Loucy (cell line): ENCODE data around the gene HOTAIR.

Experiments used
- H2AFZ ChIP-seq: fragments of 200-600 bp; sonication (generic); 2 replicates; pipeline ENCODE4 v1.6.0; 2016; ENCODE audit warnings: antibody characterized with exemption, mild to moderate bottlenecking, low read length, moderate library complexity
- H3F3A ChIP-seq: fragments of 200-600 bp; 2 replicates; pipeline ENCODE4 v1.6.0; 2016; ENCODE audit warnings: antibody characterized with exemption, low read depth, mild to moderate bottlenecking
- H3K27me3 ChIP-seq: fragments of 200-600 bp; sonication (generic); 2 replicates; pipeline ENCODE4 v1.6.1; 2014; ENCODE audit warnings: low read length, mild to moderate bottlenecking; ENCODE audit not compliant: insufficient read depth, poor library complexity, severe bottlenecking
- H3K36me3 ChIP-seq: fragments of 200-600 bp; sonication (generic); 2 replicates; pipeline ENCODE4 v1.6.1; 2016; ENCODE audit warnings: low read length; ENCODE audit not compliant: insufficient read depth
- H3K4me1 ChIP-seq: fragments of 200-600 bp; sonication (generic); 2 replicates; pipeline ENCODE4 v1.5.1; 2014; ENCODE audit warnings: low read length, mild to moderate bottlenecking; ENCODE audit not compliant: insufficient read depth, poor library complexity, severe bottlenecking
- H3K4me2 ChIP-seq: fragments of 200-600 bp; sonication (generic); 2 replicates; pipeline ENCODE4 v1.6.0; 2014; ENCODE audit warnings: antibody characterized with exemption, low read length, low read depth, mild to moderate bottlenecking; ENCODE audit not compliant: poor library complexity, severe bottlenecking
- H3K4me3 ChIP-seq: fragments of 200-600 bp; sonication (generic); 2 replicates; pipeline ENCODE4 v1.5.1; 2014; ENCODE audit warnings: low read length, mild to moderate bottlenecking, mixed read lengths; ENCODE audit not compliant: poor library complexity, severe bottlenecking
- H3K79me2 ChIP-seq: fragments of 200-600 bp; sonication (generic); 2 replicates; pipeline ENCODE4 v1.6.1; 2014; ENCODE audit warnings: low read length; ENCODE audit not compliant: insufficient read depth
- H3K9ac ChIP-seq: fragments of 200-600 bp; sonication (generic); 2 replicates; pipeline ENCODE4 v1.6.0; 2014; ENCODE audit warnings: mild to moderate bottlenecking, low read depth, low read length, moderate library complexity; ENCODE audit not compliant: poor library complexity, severe bottlenecking
- H3K9me2 ChIP-seq: fragments of 200-600 bp; sonication (generic); replicated peaks from 2 replicates; pipeline ENCODE4 v1.6.1; 2016; ENCODE audit warnings: low read depth, low read length, mixed read lengths
- H3K9me3 ChIP-seq: fragments of 200-600 bp; sonication (generic); 2 replicates; pipeline ENCODE4 v1.6.1; 2014; ENCODE audit warnings: mild to moderate bottlenecking, antibody characterized with exemption, low read length, low read depth; ENCODE audit not compliant: insufficient read depth
- H4K20me1 ChIP-seq: fragments of 200-600 bp; sonication (generic); 2 replicates; pipeline ENCODE4 v1.6.0; 2014; ENCODE audit warnings: antibody characterized with exemption, low read length, mild to moderate bottlenecking; ENCODE audit not compliant: insufficient read depth, poor library complexity, severe bottlenecking
- CTCF ChIP-seq: fragments of 200-600 bp; sonication (generic); conservative IDR thresholded peaks from 2 replicates; pipeline ENCODE4 v1.5.1; 2014; ENCODE audit warnings: mild to moderate bottlenecking, antibody characterized with exemption, low read length
- EZH2phosphoT487 ChIP-seq: fragments of 200-600 bp; IDR thresholded peaks from 2 replicates; pipeline ENCODE4 v1.6.1; 2018; ENCODE audit warnings: antibody characterized with exemption, mild to moderate bottlenecking, moderate library complexity, borderline replicate concordance

The HOTAIR gene

GRCh38 chr12:53931844-53932581 lies 42.7 kb downstream of the HOTAIR start:
- H3K4me1 ChIP-seq, result no peaks in the 10 kb centered on the region
- H3K79me2 ChIP-seq, result no peaks in the 10 kb centered on the region
- no peak overlapping the region for H3K4me2 ChIP-seq

GRCh38 chr12:53930591-53931255 lies 44.0 kb downstream of the HOTAIR start:
- H3K4me3 ChIP-seq, result no peak overlapping the region
- H2AFZ ChIP-seq, result no peak overlapping the region
- TF ChIP-seq CTCF (no peak), EZH2phosphoT487 (no peak)
- no peaks in the 10 kb centered on the region for H3K36me3 ChIP-seq
- no peaks in the 10 kb centered on the region for H4K20me1 ChIP-seq
- H3K9me2 ChIP-seq, result no peaks in the 10 kb centered on the region
- H3F3A ChIP-seq, result no peaks in the 10 kb centered on the region
- no peaks in the 10 kb centered on the region for H3K79me2 ChIP-seq
- peaks cover 8% of the 10 kb centered on the region for H3K27me3 ChIP-seq
- H3K9me3 ChIP-seq, result no peaks in the 10 kb centered on the region
- no peaks in the 10 kb centered on the region for H3K4me1 ChIP-seq
- H3K4me2 ChIP-seq, result no peak overlapping the region
- H3K9ac ChIP-seq, result no peak overlapping the region

More at GRCh38 chr12:53931844-53932581, 42.7 kb downstream of the HOTAIR start:
- H3K9me2 ChIP-seq, result no peaks in the 10 kb centered on the region
- H3K9me3 ChIP-seq, result no peaks in the 10 kb centered on the region
- H3F3A ChIP-seq, result no peaks in the 10 kb centered on the region
- H3K36me3 ChIP-seq, result no peaks in the 10 kb centered on the region
- no peak overlapping the region for H3K9ac ChIP-seq
- peaks cover 8% of the 10 kb centered on the region for H3K27me3 ChIP-seq
- no peak overlapping the region for H3K4me3 ChIP-seq
- no peaks in the 10 kb centered on the region for H4K20me1 ChIP-seq
- H2AFZ ChIP-seq, result no peak overlapping the region
- TF ChIP-seq CTCF, result no peak
- no peak for TF ChIP-seq EZH2phosphoT487

- no peak for TF ChIP-seq EZH2phosphoT487
- no peak for TF ChIP-seq CTCF
- Histone ChIP-seq H3K79me2 (no peaks in the 10 kb centered on the region), H4K20me1 (no peaks in the 10 kb centered on the region), H2AFZ (no peak overlapping the region), H3K4me2 (no peak overlapping the region), H3K9ac (no peak overlapping the region), H3K27me3 (peaks cover 8% of the 10 kb centered on the region), H3K36me3 (no peaks in the 10 kb centered on the region), H3K9me2 (no peaks in the 10 kb centered on the region), H3K9me3 (no peaks in the 10 kb centered on the region), H3K4me3 (no peak overlapping the region), H3F3A (no peaks in the 10 kb centered on the region), H3K4me1 (no peaks in the 10 kb centered on the region)
Measured at GRCh38 chr12:53929527-53929926, 45.2 kb downstream of the HOTAIR start.
